ENCODE data around the gene SEZ6L.

The SEZ6L gene

DNA sequence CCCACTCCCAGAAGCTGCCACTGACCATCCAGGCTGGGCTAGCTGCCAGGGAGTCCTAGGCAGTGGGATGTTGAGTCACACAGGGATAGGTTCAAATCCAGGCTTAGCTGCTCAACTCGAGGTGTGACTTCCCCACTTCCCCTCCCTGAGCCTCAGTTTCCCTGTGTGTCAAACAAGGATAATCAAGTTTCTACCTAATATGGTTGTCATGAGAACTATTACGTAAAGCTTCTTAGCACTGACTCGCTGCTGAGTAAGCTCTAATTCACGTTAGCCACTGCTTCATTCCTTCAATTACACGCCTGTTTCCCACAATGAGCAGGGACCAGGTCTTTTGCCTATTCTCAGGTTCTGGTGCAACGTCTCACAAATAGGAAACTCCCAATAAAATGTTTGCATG, 67.7 kb downstream of the SEZ6L start:
- TF ChIP-seq NFIC (IDR thresholded peaks at IDR 0.05): no peak
- TF ChIP-seq ZBTB7A (IDR thresholded peaks at IDR 0.05; ENCODE audit: low read depth): no peak
- TF ChIP-seq, protein P1, sequence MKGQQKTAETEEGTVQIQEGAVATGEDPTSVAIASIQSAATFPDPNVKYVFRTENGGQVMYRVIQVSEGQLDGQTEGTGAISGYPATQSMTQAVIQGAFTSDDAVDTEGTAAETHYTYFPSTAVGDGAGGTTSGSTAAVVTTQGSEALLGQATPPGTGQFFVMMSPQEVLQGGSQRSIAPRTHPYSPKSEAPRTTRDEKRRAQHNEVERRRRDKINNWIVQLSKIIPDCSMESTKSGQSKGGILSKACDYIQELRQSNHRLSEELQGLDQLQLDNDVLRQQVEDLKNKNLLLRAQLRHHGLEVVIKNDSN (IDR thresholded peaks at IDR 0.05): no peak
- TF ChIP-seq EGR1 (IDR thresholded peaks at IDR 0.05): no peak
- no peak for TF ChIP-seq CREB1 (IDR thresholded peaks at IDR 0.05; ENCODE audit: low read depth)
- TF ChIP-seq, protein P2, sequence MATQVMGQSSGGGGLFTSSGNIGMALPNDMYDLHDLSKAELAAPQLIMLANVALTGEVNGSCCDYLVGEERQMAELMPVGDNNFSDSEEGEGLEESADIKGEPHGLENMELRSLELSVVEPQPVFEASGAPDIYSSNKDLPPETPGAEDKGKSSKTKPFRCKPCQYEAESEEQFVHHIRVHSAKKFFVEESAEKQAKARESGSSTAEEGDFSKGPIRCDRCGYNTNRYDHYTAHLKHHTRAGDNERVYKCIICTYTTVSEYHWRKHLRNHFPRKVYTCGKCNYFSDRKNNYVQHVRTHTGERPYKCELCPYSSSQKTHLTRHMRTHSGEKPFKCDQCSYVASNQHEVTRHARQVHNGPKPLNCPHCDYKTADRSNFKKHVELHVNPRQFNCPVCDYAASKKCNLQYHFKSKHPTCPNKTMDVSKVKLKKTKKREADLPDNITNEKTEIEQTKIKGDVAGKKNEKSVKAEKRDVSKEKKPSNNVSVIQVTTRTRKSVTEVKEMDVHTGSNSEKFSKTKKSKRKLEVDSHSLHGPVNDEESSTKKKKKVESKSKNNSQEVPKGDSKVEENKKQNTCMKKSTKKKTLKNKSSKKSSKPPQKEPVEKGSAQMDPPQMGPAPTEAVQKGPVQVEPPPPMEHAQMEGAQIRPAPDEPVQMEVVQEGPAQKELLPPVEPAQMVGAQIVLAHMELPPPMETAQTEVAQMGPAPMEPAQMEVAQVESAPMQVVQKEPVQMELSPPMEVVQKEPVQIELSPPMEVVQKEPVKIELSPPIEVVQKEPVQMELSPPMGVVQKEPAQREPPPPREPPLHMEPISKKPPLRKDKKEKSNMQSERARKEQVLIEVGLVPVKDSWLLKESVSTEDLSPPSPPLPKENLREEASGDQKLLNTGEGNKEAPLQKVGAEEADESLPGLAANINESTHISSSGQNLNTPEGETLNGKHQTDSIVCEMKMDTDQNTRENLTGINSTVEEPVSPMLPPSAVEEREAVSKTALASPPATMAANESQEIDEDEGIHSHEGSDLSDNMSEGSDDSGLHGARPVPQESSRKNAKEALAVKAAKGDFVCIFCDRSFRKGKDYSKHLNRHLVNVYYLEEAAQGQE (IDR thresholded peaks at IDR 0.05; ENCODE audit: low read depth): no peak
- TF ChIP-seq TEAD4 (IDR thresholded peaks at IDR 0.05): no peak
- TF ChIP-seq EP300 (IDR thresholded peaks at IDR 0.05; ENCODE audit: borderline replicate concordance): no peak
- TF ChIP-seq TCF12 (IDR thresholded peaks at IDR 0.05; ENCODE audit: low read depth): no peak
- TF ChIP-seq FOXM1 (IDR thresholded peaks at IDR 0.05; ENCODE audit: borderline replicate concordance, low read depth): no peak
- TF ChIP-seq, protein P3, sequence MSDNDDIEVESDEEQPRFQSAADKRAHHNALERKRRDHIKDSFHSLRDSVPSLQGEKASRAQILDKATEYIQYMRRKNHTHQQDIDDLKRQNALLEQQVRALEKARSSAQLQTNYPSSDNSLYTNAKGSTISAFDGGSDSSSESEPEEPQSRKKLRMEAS (IDR thresholded peaks at IDR 0.05): no peak
- no peak for TF ChIP-seq RAD21 (IDR thresholded peaks at IDR 0.05; ENCODE audit: low read depth)
- TF ChIP-seq YY1 (IDR thresholded peaks at IDR 0.05; ENCODE audit: low read depth): no peak
- TF ChIP-seq TAF1 (IDR thresholded peaks at IDR 0.05; ENCODE audit: low read depth): no peak
- TF ChIP-seq CEBPB (IDR thresholded peaks at IDR 0.05): no peak

DNA sequence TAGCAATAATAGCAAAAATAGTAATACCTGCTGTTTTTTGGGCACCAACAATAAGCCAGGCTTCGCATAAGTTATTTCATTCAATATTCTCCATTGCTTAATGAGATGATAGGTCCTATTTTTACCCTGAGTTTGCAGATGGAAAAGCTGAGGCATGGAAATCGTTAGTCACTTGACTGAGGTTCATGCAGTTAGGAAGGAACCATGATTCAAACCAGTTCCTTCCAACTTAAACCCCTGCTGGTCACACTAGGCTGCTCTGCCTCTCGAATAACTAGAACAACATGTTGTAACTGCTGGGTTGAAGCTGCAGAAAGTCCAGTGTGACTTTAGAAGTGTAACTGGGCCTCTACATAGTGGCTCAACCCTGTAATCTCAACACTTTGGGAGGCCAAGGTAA, 69.3 kb downstream of the SEZ6L start:
- TF ChIP-seq CREB1 (IDR thresholded peaks at IDR 0.05; ENCODE audit: low read depth): no peak
- TF ChIP-seq RAD21 (IDR thresholded peaks at IDR 0.05; ENCODE audit: low read depth): no peak
- no peak for TF ChIP-seq TCF12 (IDR thresholded peaks at IDR 0.05; ENCODE audit: low read depth)
- TF ChIP-seq NFIC (IDR thresholded peaks at IDR 0.05): no peak
- no peak for TF ChIP-seq EP300 (IDR thresholded peaks at IDR 0.05; ENCODE audit: borderline replicate concordance)
- no peak for TF ChIP-seq TEAD4 (IDR thresholded peaks at IDR 0.05)
- TF ChIP-seq FOXM1 (IDR thresholded peaks at IDR 0.05; ENCODE audit: borderline replicate concordance, low read depth): no peak
- TF ChIP-seq, protein P2 (IDR thresholded peaks at IDR 0.05; ENCODE audit: low read depth): no peak
- no peak for TF ChIP-seq TAF1 (IDR thresholded peaks at IDR 0.05; ENCODE audit: low read depth)
- no peak for TF ChIP-seq ZBTB7A (IDR thresholded peaks at IDR 0.05; ENCODE audit: low read depth)
- no peak for TF ChIP-seq YY1 (IDR thresholded peaks at IDR 0.05; ENCODE audit: low read depth)
- TF ChIP-seq, protein P1 (IDR thresholded peaks at IDR 0.05): no peak
- TF ChIP-seq, protein P3 (IDR thresholded peaks at IDR 0.05): no peak
- no peak for TF ChIP-seq EGR1 (IDR thresholded peaks at IDR 0.05)
- TF ChIP-seq CEBPB (IDR thresholded peaks at IDR 0.05): no peak

DNA sequence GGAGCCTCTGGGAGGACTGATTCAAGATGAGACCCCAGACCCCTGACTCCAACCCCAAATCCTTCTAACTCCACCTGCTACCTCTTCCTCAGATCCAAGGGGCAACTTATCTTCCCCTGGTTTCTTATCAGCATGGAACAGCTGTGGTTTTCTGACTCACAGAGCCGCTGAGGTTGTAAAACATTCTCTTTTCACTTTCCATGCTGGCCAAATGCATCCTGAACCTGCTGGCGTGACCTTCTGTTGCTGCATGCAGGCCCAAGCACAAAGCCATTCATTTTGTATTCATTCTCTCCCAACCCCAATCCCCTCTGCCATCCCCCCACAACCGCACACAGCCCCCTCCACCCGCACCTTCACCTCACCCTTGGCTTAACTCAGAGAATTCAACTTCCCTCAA, 70.3 kb downstream of the SEZ6L start:
- TF ChIP-seq, protein P3 (IDR thresholded peaks at IDR 0.05): no peak
- TF ChIP-seq, protein P1 (IDR thresholded peaks at IDR 0.05): no peak
- no peak for TF ChIP-seq ZBTB7A (IDR thresholded peaks at IDR 0.05; ENCODE audit: low read depth)
- no peak for TF ChIP-seq CEBPB (IDR thresholded peaks at IDR 0.05)
- TF ChIP-seq EGR1 (IDR thresholded peaks at IDR 0.05): no peak
- no peak for TF ChIP-seq EP300 (IDR thresholded peaks at IDR 0.05; ENCODE audit: borderline replicate concordance)
- no peak for TF ChIP-seq FOXM1 (IDR thresholded peaks at IDR 0.05; ENCODE audit: borderline replicate concordance, low read depth)

DNA sequence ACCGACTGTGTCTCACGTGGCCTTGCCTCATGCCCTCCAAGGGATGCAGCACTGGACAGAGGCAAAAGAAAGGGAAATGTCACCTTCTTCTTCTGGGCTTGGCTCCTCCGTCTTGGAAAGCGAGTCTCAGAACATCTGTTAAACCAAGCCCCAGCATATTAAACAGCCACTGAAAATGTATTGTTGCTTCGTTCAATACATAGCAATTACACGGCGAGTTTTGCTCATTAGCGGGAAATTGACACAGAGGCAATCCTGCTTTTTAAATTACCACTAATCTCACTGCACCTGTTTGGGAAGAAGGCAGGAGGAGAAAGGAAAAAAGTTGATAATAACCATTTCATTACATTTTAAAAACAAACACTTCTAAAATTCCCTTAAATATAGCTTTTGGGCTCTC, 72.1 kb downstream of the SEZ6L start:
- TF ChIP-seq TAF1 (IDR thresholded peaks at IDR 0.05; ENCODE audit: low read depth): no peak
- no peak for TF ChIP-seq TCF12 (IDR thresholded peaks at IDR 0.05; ENCODE audit: low read depth)
- TF ChIP-seq RAD21 (IDR thresholded peaks at IDR 0.05; ENCODE audit: low read depth): no peak
- no peak for TF ChIP-seq TEAD4 (IDR thresholded peaks at IDR 0.05)
- TF ChIP-seq, protein P1 (IDR thresholded peaks at IDR 0.05): no peak
- TF ChIP-seq CREB1 (IDR thresholded peaks at IDR 0.05; ENCODE audit: low read depth): no peak
- no peak for TF ChIP-seq ZBTB7A (IDR thresholded peaks at IDR 0.05; ENCODE audit: low read depth)
- no peak for TF ChIP-seq YY1 (IDR thresholded peaks at IDR 0.05; ENCODE audit: low read depth)
- TF ChIP-seq, protein P3 (IDR thresholded peaks at IDR 0.05): no peak
- TF ChIP-seq EP300 (IDR thresholded peaks at IDR 0.05; ENCODE audit: borderline replicate concordance): no peak
- TF ChIP-seq NFIC (IDR thresholded peaks at IDR 0.05): no peak
- TF ChIP-seq FOXM1 (IDR thresholded peaks at IDR 0.05; ENCODE audit: borderline replicate concordance, low read depth): no peak
- TF ChIP-seq, protein P2 (IDR thresholded peaks at IDR 0.05; ENCODE audit: low read depth): no peak
- no peak for TF ChIP-seq CEBPB (IDR thresholded peaks at IDR 0.05)
- TF ChIP-seq EGR1 (IDR thresholded peaks at IDR 0.05): no peak
